Glomerular endothelial cell (primary cell): ENCODE measurements around the gene NSMF. TPM values are rescaled to one million over a fixed set of nuclear protein-coding genes. Genes with fewer than 3 reads are reported as not detected.
"Not testable (repeated sequence)": the region's sequence is repeated elsewhere in the genome, so short reads cannot be mapped to it uniquely, and the experiment has no call there.

Source experiments
- DNase-seq: peaks from one replicate; pipeline ENCODE4 v3.0.0-alpha.2; 2011; ENCODE audit warnings: low read depth, low spot score; ENCODE audit errors: extremely low read depth
- total RNA-seq: library from RNA; depleted of rRNA; stranded (reverse); fragments of >200 nt; gene quantifications from 2 replicates; pipeline ENCODE4 v1.2.3, GENCODE V29; 2015

The NSMF gene
- total RNA-seq, 1 donor from 2014 or later, result 53.7 TPM

DNA sequence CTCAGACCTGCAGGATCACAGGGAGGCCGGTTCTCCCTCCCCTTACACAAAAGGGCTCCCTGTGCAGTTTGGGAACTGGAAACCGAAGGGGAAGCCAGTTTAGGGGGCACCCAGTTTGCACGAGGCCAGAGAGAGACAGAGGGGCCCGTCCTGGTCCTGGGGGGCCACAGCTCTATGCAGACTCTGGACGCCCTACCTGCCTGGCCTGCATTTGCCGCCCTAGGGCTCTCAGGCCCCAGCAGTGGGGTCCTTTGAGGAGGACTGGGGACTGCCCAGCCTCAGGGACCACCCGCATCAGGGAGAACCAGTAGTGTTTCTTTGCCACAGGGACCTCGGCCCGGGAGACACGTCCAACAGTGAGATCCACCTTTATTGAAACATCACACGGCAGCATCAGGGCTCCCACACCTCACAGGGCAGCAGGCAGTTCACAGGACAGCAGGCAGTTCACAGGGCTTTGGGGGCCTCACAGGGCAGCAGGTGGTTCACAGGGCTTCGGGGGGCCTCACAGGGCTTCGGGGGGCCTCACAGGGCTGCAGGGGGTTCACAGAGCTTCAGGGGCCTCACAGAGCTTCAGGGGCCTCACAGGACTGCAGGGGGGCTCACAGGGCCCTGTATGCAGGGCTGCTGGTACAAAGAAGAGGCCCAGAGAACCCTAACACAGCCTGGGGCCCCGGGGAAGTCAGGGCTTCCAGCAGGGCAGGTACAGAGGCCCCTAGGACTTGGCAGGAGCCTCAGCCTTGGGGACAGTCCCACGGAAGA lies 648 bp upstream of the NSMF start:
- DNase-seq, result no peak

GRCh38 chr9:137458194-137459151 lies 661 bp downstream of the NSMF start:
- DNase-seq, result no peak

DNA sequence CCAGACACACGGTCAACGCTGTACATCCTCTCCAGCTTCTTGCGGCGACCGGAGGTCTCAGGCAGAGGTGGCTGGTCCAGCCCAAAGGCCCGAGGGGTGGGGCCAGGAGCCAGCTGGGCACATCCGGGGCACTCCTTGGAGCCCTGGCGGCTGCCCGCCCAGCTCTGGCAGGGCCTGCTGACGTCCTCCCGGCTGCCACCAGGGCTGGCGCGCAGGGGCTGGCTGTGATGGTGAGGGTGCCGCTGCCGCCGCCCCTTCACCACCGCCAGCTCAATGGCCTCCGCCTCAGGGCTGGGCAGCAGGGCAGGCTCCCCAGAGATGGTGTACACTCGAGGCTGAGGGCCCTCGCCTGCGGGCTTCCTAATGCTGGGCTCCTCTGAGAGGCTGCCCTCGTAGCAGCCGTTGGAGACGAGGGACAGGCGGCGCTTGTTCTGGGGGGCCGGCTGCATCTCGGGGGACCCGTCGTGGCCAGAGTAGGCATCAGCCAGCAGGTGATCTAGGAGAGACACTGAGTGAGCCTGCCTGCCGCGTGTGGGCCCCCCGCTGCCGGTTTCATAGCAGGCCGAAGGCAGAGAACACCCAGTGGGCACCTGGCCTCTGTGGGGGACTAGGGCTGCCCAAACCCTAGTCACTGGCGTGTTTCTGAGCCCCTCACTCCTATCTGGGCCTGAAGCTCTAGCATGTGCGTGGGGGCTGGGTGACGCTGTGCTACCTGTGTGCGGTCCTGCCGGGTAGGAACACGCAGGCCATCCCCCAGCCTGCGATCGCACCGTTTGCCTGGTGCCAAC lies 1.5 kb downstream of the NSMF start:
- no peak for DNase-seq

GRCh38 chr9:137456864-137457405 lies 2.2 kb downstream of the NSMF start:
- DNase-seq, result no peak

DNA sequence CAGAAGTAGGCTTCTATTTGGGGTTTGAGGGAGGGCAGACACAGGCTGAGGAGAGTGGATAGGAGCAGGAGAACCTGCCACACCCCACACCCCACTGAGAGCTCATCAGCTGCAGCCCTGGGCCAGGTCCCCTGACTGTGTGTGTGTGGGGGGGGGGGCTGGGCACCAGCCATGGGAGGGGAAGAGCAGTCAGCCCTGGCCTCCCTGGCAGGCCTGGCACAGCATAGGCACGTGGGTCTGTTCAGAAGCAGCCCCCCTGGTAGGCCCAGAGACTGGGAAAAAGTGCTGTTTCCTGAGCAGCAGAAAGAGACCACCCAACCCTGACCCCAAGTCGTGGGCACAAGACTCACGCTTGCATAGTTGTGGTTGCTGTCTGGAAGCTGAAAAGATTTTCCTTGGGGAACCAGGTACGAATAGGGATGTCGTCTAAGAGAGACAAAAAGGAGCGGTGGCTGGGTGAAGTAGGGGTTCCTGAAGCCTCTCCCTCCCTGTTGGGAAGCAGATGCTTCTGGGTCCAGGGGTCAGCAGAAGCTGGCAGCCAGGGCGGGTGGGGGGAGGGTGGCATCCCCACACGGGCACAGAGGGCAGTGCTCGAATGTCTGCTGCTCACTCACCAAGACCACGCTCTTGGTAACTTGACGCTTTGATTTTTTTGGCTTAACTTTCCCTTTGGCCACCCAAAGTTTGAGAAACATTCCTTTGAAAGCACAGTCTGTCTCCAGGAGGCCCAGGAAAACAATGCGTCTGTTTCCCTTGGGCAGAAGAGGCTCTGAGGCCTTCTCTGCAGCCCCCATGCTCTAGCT lies 2.9 kb downstream of the NSMF start:
- no peak for DNase-seq

GRCh38 chr9:137455359-137455991 lies 3.7 kb downstream of the NSMF start:
- no peak for DNase-seq

DNA sequence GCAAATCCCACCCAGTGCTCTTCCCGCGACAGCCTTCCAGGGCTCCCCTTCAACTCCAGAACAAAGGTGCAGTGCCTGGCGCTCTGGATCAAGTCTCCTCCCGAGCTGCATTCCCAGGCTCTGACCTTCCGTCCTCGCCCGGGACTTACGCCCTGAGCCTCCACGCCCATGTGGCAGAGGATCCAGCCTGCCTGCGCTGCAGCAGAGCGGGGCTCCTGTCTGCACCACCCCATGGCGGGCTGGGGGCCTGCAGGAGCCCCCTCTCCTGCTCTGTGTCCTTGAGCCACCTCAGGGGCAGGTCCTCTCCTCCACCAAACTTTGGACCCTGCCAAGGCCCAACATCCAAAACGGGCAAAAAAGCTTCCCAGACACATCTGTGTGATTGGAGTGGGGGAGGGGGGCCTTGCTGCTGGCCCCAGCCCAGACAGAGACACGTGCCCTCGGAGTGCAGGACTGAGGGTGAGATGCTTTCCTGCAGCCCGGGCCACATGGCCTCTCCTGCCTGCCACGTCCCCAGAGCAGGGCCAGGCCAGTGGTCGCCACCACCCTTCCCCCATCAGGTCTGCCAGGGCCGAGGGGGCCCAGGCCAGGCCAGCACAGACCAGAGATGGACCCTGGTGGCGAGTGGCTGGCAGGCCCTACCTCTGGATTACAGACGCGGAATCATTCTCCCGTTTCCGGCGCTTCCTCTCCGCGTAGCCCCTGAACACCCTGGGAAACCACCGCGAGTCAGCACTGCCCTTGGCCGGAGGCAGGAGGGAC lies 4.4 kb downstream of the NSMF start:
- no peak for DNase-seq

GRCh38 chr9:137454145-137454596 lies 5.0 kb downstream of the NSMF start:
- DNase-seq, result no peak

GRCh38 chr9:137453643-137454081 lies 5.5 kb downstream of the NSMF start:
- no peak for DNase-seq

GRCh38 chr9:137452761-137453642 lies 6.1 kb downstream of the NSMF start:
- no peak for DNase-seq

DNA sequence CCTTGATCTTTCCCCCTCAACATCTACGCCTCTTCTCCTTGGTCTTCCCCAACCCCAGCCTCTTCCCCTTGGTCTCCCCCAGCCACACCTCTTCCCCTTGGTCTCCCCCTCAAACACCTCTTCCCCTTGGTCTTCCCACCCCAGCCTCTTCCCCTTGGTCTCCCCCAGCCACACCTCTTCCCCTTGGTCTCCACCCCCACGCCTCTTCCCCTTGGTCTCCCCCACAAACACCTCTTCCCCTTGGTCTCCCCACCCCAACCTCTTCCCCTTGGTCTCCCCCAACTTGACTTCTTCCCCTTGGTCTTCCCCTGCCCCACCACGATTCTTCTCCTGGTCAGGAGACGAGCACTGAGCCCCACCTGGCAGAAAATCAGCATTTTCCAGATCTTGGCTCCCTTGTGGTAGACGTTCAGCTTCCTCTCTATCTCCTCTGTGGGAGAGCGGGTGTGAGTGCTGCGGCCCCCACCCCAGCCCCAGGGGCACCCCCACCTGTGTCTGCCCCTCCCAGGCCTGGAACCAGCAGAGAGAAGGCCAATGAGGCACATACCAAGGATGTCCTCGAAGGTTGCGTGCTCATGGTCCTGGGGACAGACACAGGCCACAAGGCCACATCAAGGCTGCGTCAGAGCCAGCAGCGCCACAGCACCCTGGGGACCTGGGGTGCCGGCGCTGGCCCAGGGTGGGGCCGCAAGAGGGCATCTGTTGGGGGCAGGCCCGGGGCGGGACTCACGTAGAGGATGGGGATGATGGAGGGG lies 7.0 kb downstream of the NSMF start:
- no peak for DNase-seq

- DNase-seq, result not testable (repeated sequence)
Observed at GRCh38 chr9:137451264-137452005, 7.7 kb downstream of the NSMF start.

DNA sequence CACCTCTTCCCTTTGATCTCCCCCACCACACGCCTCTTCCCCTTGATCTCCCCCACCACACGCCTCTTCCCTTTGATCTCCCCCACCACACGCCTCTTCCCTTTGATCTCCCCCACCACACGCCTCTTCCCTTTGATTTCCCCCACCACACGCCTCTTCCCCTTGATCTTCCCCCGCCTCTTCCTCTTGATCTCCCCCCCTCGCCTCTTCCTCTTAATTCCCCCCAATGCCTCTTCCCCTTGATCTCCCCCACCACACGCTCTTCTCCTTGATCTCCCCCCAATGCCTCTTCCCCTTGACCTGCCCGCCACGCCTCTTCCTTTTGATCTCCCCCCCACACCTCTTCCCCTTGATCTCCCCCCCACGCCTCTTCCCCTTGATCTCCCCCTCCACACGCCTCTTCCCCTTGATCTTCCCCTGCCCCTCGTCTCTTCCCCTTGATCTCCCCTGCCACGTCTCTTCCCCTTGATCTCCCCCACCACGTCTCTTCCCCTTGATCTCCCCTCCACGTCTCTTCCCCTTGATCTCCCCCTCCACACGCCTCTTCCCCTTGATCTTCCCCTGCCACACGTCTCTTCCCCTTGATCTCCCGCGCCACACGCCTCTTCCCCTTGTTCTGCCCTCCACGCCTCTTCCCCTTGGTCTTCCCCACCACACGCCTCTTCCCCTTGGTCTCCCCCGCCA lies 8.5 kb downstream of the NSMF start:
- DNase-seq, result not testable (repeated sequence)

GRCh38 chr9:137449931-137450538 lies 9.1 kb downstream of the NSMF start:
- no peak for DNase-seq
